GM12878 (cell line): ENCODE results near the gene PTPN12. TPM values are rescaled to one million over a fixed set of nuclear protein-coding genes. Genes with fewer than 3 reads are reported as not detected.
"Not testable (repeated sequence)": the region's sequence is repeated elsewhere in the genome, so short reads cannot be mapped to it uniquely, and the experiment has no call there.

Experiments used
- ATAC-seq: fragments of 200-7000 bp; cut with Tn5 transposase; 3 replicates; pipeline ENCODE4 v1.9.1; 2020; ENCODE audit warnings: mild to moderate bottlenecking, moderate library complexity
- BruUV-seq: library from RNA; stranded (reverse); fragments of 400-500 nt; replicated peaks from 2 replicates; lab custom pipeline; 2021; lab: Mats Ljungman, UMichigan
- CTCF ChIA-PET: fragments of 300-600 bp; sonication (Branson Sonifier 250); formaldehyde crosslinking; extraction: SDS; loops from one replicate; lab custom pipeline; 2021; ENCODE audit warnings: inconsistent platforms; lab: Yijun Ruan, JAX
- POLR2A ChIA-PET: fragments of 350-600 bp; formaldehyde crosslinking; extraction: SDS; loops from one replicate; lab custom pipeline; 2021; ENCODE audit warnings: inconsistent platforms; lab: Charles Lee
- RAD21 ChIA-PET: fragments of 300-600 bp; sonication (Branson Sonifier 250); formaldehyde crosslinking; loops from one replicate; lab custom pipeline; 2023; ENCODE audit warnings: antibody characterized with exemption; ENCODE audit not compliant: unreplicated experiment; lab: Charles Lee
- SMC1A ChIA-PET: fragments of 300-600 bp; sonication (Branson Sonifier 250); formaldehyde crosslinking; loops from one replicate; lab custom pipeline; 2023; ENCODE audit not compliant: unreplicated experiment, uncharacterized antibody; lab: Charles Lee
- DNase-seq: peaks from one replicate; pipeline ENCODE4 v3.0.0-alpha.2; 2011; ENCODE audit warnings: low read depth, low spot score
- FAIRE-seq: peaks from 3 replicates; lab custom pipeline; 2011; peaks lifted over from hg19 to GRCh38; lab: Jason Lieb, UNC
- H2AFZ ChIP-seq: 2 replicates; pipeline ENCODE4 v1.6.0; 2011; ENCODE audit warnings: low read depth, low read length, control low read depth; ENCODE audit not compliant: control insufficient read depth
- H3K27ac ChIP-seq: 2 replicates; pipeline ENCODE4 v1.5.1; 2011; ENCODE audit warnings: control low read depth; ENCODE audit not compliant: control insufficient read depth, insufficient read depth
- H3K27me3 ChIP-seq, 2 experiments: replicated peaks in 1 of 2; 2 replicates each; pipeline versions ENCODE4 v1.6.0 to v1.6.1; 2011; ENCODE audit warnings: low read length in 1 of 2; ENCODE audit not compliant: control insufficient read depth in 2 of 2, insufficient read depth in 2 of 2
- H3K36me3 ChIP-seq, 2 experiments: 2 replicates each; pipeline ENCODE4 v1.5.1; 2011; ENCODE audit warnings: low read length in 1 of 2; ENCODE audit not compliant: control insufficient read depth in 2 of 2, insufficient read depth in 2 of 2
- H3K4me1 ChIP-seq: 2 replicates; pipeline ENCODE4 v1.6.1; 2011; ENCODE audit warnings: mild to moderate bottlenecking, low read length, moderate library complexity, mixed read lengths; ENCODE audit not compliant: control insufficient read depth, insufficient read depth
- H3K4me2 ChIP-seq: 2 replicates; pipeline ENCODE4 v1.6.0; 2011; ENCODE audit warnings: control low read depth; ENCODE audit not compliant: control insufficient read depth, insufficient read depth
- H3K4me3 ChIP-seq: fragments of 200-600 bp; sonication (generic); 2 replicates; pipeline ENCODE4 v1.5.1; 2016
- H3K79me2 ChIP-seq: 2 replicates; pipeline ENCODE4 v1.6.0; 2011; ENCODE audit warnings: low read length; ENCODE audit not compliant: control insufficient read depth, insufficient read depth
- H3K9ac ChIP-seq: 2 replicates; pipeline ENCODE4 v1.8.0; 2011; ENCODE audit warnings: low read length, control low read depth, mixed read lengths; ENCODE audit not compliant: control insufficient read depth, insufficient read depth
- H3K9me3 ChIP-seq: replicated peaks from 3 replicates; pipeline ENCODE4 v1.5.1; 2011; ENCODE audit warnings: mild to moderate bottlenecking, low read length; ENCODE audit not compliant: control insufficient read depth, insufficient read depth
- H4K20me1 ChIP-seq: 2 replicates; pipeline ENCODE4 v1.6.0; 2011; ENCODE audit not compliant: control insufficient read depth, insufficient read depth
- GATAD2B ChIP-seq: fragments of 450-650 bp; conservative IDR thresholded peaks from 2 replicates; pipeline ENCODE4 v1.6.1; 2017; ENCODE audit warnings: low read depth, mild to moderate bottlenecking, moderate library complexity
- WGBS: methylation state at CpG from one replicate; pipeline ENCODE4 v1.1.6; 2016; ENCODE audit warnings: low lambda C conversion rate; ENCODE audit not compliant: insufficient replicate concordance, insufficient coverage; ENCODE audit errors: missing lambda C conversion rate; 5-methylcytosine and 5-hydroxymethylcytosine counted together
- in situ Hi-C: fragments of 300-500 bp; cut with MboI; formaldehyde crosslinking; loops from 9 replicates; pipeline ENCODE4 v1.14.3; 2018; ENCODE audit warnings: mixed read lengths
- intact Hi-C: fragments of 100-400 bp; cut with micrococcal nuclease; formaldehyde crosslinking; loops from one replicate; pipeline ENCODE4 v1.14.2; 2022; ENCODE audit not compliant: unreplicated experiment
- polyA plus RNA-seq, 11 experiments: library from polyadenylated mRNA; depleted of rRNA in 4 of 11; unstranded in 6 of 11; stranded (reverse) in 5 of 11; fragments of >200 nt; fragmentation: Nextera tagmentation in 4 of 11; fragmentation: Illumina TruSeq in 1 of 11; extraction: Ambion mirVana in 4 of 11; extraction: Trizol in 1 of 11; gene quantifications; 1 replicate in 1 of 11; 2 replicates in 10 of 11; pipeline versions ENCODE4 v1.2.1 to v1.2.3, GENCODE V29; 2011 to 2016; ENCODE audit warnings: inconsistent platforms in 2 of 11, missing spikeins in 2 of 11, low read depth in 1 of 11
- total RNA-seq, 4 experiments: library from RNA; depleted of rRNA in 3 of 4; stranded (reverse); fragments of >200 nt in 3 of 4; fragmentation: Illumina TruSeq in 1 of 4; extraction: Trizol in 1 of 4; gene quantifications; 2 replicates each; pipeline versions ENCODE4 v1.2.1 to v1.2.3, GENCODE V29; 2013 to 2021
- TF ChIP-seq, protein P1 (sequence below): fragments of 450-650 bp; IDR thresholded peaks from 2 replicates; pipeline ENCODE4 v1.6.1; 2016; ENCODE audit warnings: mild to moderate bottlenecking

Gene PTPN12
- total and polyA plus RNA-seq, 10 of the 15 experiments (the other 5 are each of a cell fraction or from before 2014, with no cell fraction given): 6.6 to 52.9 (median 17.4) TPM

DNA sequence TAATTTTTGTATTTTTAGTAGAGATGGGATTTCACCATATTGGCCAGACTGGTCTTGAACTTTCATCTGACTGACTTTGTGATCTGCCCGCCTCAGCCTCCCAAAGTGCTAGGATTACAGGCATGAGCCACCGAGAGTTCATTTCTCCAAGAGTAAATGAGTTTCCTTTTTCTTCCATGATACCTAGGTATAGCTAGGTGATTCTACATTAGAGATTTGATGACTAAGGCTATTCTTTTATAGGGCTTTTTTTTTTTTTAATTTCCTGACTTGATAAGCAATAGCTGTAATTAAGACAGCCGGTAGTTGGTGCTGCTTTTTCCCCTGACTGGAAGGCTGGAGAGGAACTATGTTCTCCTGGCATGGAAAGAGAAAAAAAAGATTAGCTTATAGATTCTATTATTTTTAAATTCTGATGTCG is 3.3 kb downstream of the PTPN12 start (continued):
- no peak for TF ChIP-seq GATAD2B

DNA sequence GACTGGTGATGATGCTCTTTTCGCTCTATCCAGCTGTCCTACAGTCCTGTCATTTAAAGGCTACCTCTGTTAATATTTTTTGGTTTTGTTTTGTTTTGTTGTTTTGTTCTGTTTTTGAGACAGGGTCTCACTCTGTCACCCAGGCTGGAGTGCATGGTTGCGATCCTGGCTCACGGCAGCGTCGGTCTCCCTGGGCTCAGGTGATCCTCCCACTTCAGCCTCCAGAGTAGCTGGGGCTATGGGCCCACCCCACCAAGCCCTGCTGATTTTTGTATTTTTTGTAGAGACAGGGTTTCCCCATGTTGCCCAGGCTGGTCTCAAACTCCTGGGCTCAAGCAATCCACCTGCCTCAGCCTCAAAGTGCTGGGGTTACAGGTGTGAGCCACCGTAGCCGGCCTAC is 3.9 kb downstream of the PTPN12 start:
- H3K9me3 ChIP-seq, DNase-seq: not testable (repeated sequence)
- RAD21 ChIA-PET: interaction anchor here (0.6 to 3.5 kb wide), 6 partner anchors 10 to 212 kb away, joined by 3 to 29 read pairs (median 3); partner anchors contain the start of gene GSAP
- H3K4me1 ChIP-seq: peaks cover 12% of the 10 kb centered on the region
- TF ChIP-seq, protein P1, sequence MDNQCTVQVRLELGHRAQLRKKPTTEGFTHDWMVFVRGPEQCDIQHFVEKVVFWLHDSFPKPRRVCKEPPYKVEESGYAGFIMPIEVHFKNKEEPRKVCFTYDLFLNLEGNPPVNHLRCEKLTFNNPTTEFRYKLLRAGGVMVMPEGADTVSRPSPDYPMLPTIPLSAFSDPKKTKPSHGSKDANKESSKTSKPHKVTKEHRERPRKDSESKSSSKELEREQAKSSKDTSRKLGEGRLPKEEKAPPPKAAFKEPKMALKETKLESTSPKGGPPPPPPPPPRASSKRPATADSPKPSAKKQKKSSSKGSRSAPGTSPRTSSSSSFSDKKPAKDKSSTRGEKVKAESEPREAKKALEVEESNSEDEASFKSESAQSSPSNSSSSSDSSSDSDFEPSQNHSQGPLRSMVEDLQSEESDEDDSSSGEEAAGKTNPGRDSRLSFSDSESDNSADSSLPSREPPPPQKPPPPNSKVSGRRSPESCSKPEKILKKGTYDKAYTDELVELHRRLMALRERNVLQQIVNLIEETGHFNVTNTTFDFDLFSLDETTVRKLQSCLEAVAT: peak; percentile 54
- TF ChIP-seq, all 136 proteins: peak for 1; not testable (repeated sequence) for 135
- H4K20me1 ChIP-seq, H3K4me3 ChIP-seq, intact Hi-C loops, FAIRE-seq, H3K36me3 ChIP-seq, H2AFZ ChIP-seq, H3K9ac ChIP-seq, in situ Hi-C loops, H3K27ac ChIP-seq, H3K27me3 ChIP-seq, BruUV-seq, ATAC-seq: not testable (repeated sequence)
- ChIA-PET POLR2A (interaction anchor here (0.7 to 9.9 kb wide), 6 partner anchors 8 to 1139 kb away, joined by 3 to 57 read pairs (median 6); no protein-coding TSS in a partner anchor), SMC1A (interaction anchor here (0.7 to 6.8 kb wide), 9 partner anchors 7 to 127 kb away, joined by 3 to 66 read pairs (median 6); no protein-coding TSS in a partner anchor), CTCF (interaction anchor here (0.7 to 1.3 kb wide), 4 partner anchors 16 to 149 kb away, joined by 3 to 6 read pairs (median 4); no protein-coding TSS in a partner anchor)
- WGBS: 97% methylated on average over 7 of the region's 7 CpGs
- H3K79me2 ChIP-seq: peaks cover 78% of the 10 kb centered on the region
- H3K4me2 ChIP-seq: peak overlapping the region; percentile 42; the same call in 1 of the 2 replicates
